MM.1S (cell line): ENCODE measurements around the gene STK4.

Source experiments
- CTCF ChIP-seq: fragments of 300-600 bp; sonication (generic); IDR thresholded peaks from 2 replicates; pipeline ENCODE4 v1.5.1; 2016; ENCODE audit warnings: antibody characterized with exemption, low read length, mixed read lengths
- EZH2 ChIP-seq: fragments of 300-600 bp; sonication (generic); optimal IDR thresholded peaks from 2 replicates; pipeline ENCODE3; 2017; ENCODE audit warnings: low read depth, mild to moderate bottlenecking, antibody characterized with exemption, low read length, mixed read lengths
- EZH2phosphoT487 ChIP-seq: fragments of 300-600 bp; sonication (generic); IDR thresholded peaks from 2 replicates; pipeline ENCODE4 v1.6.1; 2018; ENCODE audit warnings: antibody characterized with exemption, low read length

GRCh38 chr20:44948107-44948506 lies 18.2 kb upstream of the STK4 start:
- TF ChIP-seq EZH2 (no peak), CTCF (no peak), EZH2phosphoT487 (no peak)
